ENCODE data around the gene FOXF2. TPM values are rescaled to one million over a fixed set of nuclear protein-coding genes. Genes with fewer than 3 reads are reported as not detected.

The FOXF2 gene
- total and polyA plus RNA-seq, 10 of the 15 experiments (the other 5 are each of a cell fraction or from before 2014, with no cell fraction given): not detected

- SMC1A ChIA-PET (ENCODE audit: uncharacterized antibody, unreplicated experiment): no interaction called here
- FAIRE-seq: no peak
- intact Hi-C loops (cut with micrococcal nuclease; ENCODE audit: unreplicated experiment): no loop called here
- peaks cover 29 to 30% of the 10 kb centered on the region in 2 experiments for H3K27me3 ChIP-seq (replicated peaks in 1 of 2; ENCODE audit: control insufficient read depth in 2 of 2, insufficient read depth in 2 of 2, low read length in 1 of 2)
- H3K9me3 ChIP-seq (replicated peaks; ENCODE audit: control insufficient read depth, insufficient read depth, low read length): no peaks in the 10 kb centered on the region; the same call in 2 of the 3 replicates
- POLR2A ChIA-PET: no interaction called here
- RAD21 ChIA-PET (ENCODE audit: unreplicated experiment): no interaction called here
- no peaks in the 10 kb centered on the region for H3K79me2 ChIP-seq (ENCODE audit: control insufficient read depth, insufficient read depth, low read length)
- WGBS (ENCODE audit: insufficient coverage, insufficient replicate concordance, low lambda C conversion rate, missing lambda C conversion rate): 38% methylated on average over 66 of the region's 106 CpGs
- no peak for DNase-seq (ENCODE audit: low read depth, low spot score)
- no peak overlapping the region for H3K4me3 ChIP-seq
- no peak overlapping the region for H3K4me2 ChIP-seq (ENCODE audit: control insufficient read depth, insufficient read depth)
- no peak overlapping the region for H3K9ac ChIP-seq (ENCODE audit: control insufficient read depth, insufficient read depth, low read length)
- no peaks in the 10 kb centered on the region for H3K36me3 ChIP-seq (ENCODE audit: control insufficient read depth in 2 of 2, insufficient read depth in 2 of 2, low read length in 1 of 2)
- no peaks in the 10 kb centered on the region for H3K4me1 ChIP-seq (ENCODE audit: control insufficient read depth, insufficient read depth, low read length)
- in situ Hi-C loops (cut with MboI): no loop called here
- CTCF ChIA-PET: no interaction called here
- no peak for ATAC-seq
- H4K20me1 ChIP-seq (ENCODE audit: control insufficient read depth, insufficient read depth): no peaks in the 10 kb centered on the region
- TF ChIP-seq SUZ12 (IDR thresholded peaks at IDR 0.05; ENCODE audit: unreplicated experiment): peak; percentile 76
- TF ChIP-seq PAX5 (IDR thresholded peaks at IDR 0.05; ENCODE audit: borderline replicate concordance, low read depth, low read length): no peak
- BruUV-seq (replicated peaks): no TSS peak
- H3K27ac ChIP-seq (ENCODE audit: control insufficient read depth, insufficient read depth): no peak overlapping the region
- H2AFZ ChIP-seq (ENCODE audit: control insufficient read depth, low read depth, low read length): no peak overlapping the region
Measured at GRCh38 chr6:1390133-1390945, 963 bp downstream of the FOXF2 start.

GRCh38 chr6:1390946-1391799 lies 1.8 kb downstream of the FOXF2 start:
- in situ Hi-C loops (cut with MboI): no loop called here
- H3K36me3 ChIP-seq (ENCODE audit: control insufficient read depth in 2 of 2, insufficient read depth in 2 of 2, low read length in 1 of 2): no peaks in the 10 kb centered on the region
- H3K27me3 ChIP-seq (replicated peaks in 1 of 2; ENCODE audit: control insufficient read depth in 2 of 2, insufficient read depth in 2 of 2, low read length in 1 of 2): peaks cover 28 to 29% of the 10 kb centered on the region in 2 experiments
- H3K4me2 ChIP-seq (ENCODE audit: control insufficient read depth, insufficient read depth): no peak overlapping the region
- CTCF ChIA-PET: no interaction called here
- no peak overlapping the region for H3K27ac ChIP-seq (ENCODE audit: control insufficient read depth, insufficient read depth)
- H3K9ac ChIP-seq (ENCODE audit: control insufficient read depth, insufficient read depth, low read length): no peak overlapping the region
- H3K79me2 ChIP-seq (ENCODE audit: control insufficient read depth, insufficient read depth, low read length): no peaks in the 10 kb centered on the region
- TF ChIP-seq SUZ12 (IDR thresholded peaks at IDR 0.05; ENCODE audit: unreplicated experiment): peak; percentile 3
- no peak for TF ChIP-seq NR2C2 (IDR thresholded peaks at IDR 0.05; ENCODE audit: borderline replicate concordance, control insufficient read depth, insufficient read length, low read depth)
- ATAC-seq: no peak
- DNase-seq (ENCODE audit: low read depth, low spot score): no peak
- H3K4me3 ChIP-seq: no peak overlapping the region
- BruUV-seq (replicated peaks): no TSS peak
- H2AFZ ChIP-seq (ENCODE audit: control insufficient read depth, low read depth, low read length): no peak overlapping the region
- no peaks in the 10 kb centered on the region for H3K4me1 ChIP-seq (ENCODE audit: control insufficient read depth, insufficient read depth, low read length)
- no peak for FAIRE-seq
- POLR2A ChIA-PET: no interaction called here
- WGBS (ENCODE audit: insufficient coverage, insufficient replicate concordance, low lambda C conversion rate, missing lambda C conversion rate): 28% methylated on average over 30 of the region's 30 CpGs
- RAD21 ChIA-PET (ENCODE audit: unreplicated experiment): interaction anchor here (1.4 kb wide), 1 partner anchor 34 kb away, joined by 3 read pairs; no protein-coding TSS in a partner anchor
- SMC1A ChIA-PET (ENCODE audit: uncharacterized antibody, unreplicated experiment): no interaction called here
- H3K9me3 ChIP-seq (replicated peaks; ENCODE audit: control insufficient read depth, insufficient read depth, low read length): no peaks in the 10 kb centered on the region; the same call in 2 of the 3 replicates
- H4K20me1 ChIP-seq (ENCODE audit: control insufficient read depth, insufficient read depth): no peaks in the 10 kb centered on the region
- intact Hi-C loops (cut with micrococcal nuclease; ENCODE audit: unreplicated experiment): no loop called here
